Measurements from ENCODE around the gene GTF3C2.
A peak's percentile ranks its signal among the peaks of the same experiment; 100 is the strongest.
"Not testable (repeated sequence)": the region's sequence is repeated elsewhere in the genome, so short reads cannot be mapped to it uniquely, and the experiment has no call there.

The GTF3C2 gene

GRCh38 chr2:27305516-27305915, 51.0 kb downstream of the GTF3C2 start:
- Histone ChIP-seq H2AFZ (ENCODE audit: low read depth) (no peak overlapping the region), H3K79me2 (ENCODE audit: insufficient read depth, low read depth) (no peaks in the 10 kb centered on the region), H3K4me3 (IDR thresholded peaks at IDR 0.05; ENCODE audit: insufficient read depth, low read depth, low read length) (no peak overlapping the region), H3K27me3 (ENCODE audit: insufficient read depth, low read depth) (no peaks in the 10 kb centered on the region), H3K36me3 (ENCODE audit: insufficient read depth) (no peaks in the 10 kb centered on the region), H3K9ac (no peak overlapping the region), H3K27ac (no peak overlapping the region), H4K20me1 (ENCODE audit: insufficient read depth) (no peaks in the 10 kb centered on the region), H3K4me1 (ENCODE audit: low read depth, poor library complexity, severe bottlenecking) (peaks cover 7% of the 10 kb centered on the region), H3K4me2 (no peak overlapping the region)
- TF ChIP-seq, protein P1, sequence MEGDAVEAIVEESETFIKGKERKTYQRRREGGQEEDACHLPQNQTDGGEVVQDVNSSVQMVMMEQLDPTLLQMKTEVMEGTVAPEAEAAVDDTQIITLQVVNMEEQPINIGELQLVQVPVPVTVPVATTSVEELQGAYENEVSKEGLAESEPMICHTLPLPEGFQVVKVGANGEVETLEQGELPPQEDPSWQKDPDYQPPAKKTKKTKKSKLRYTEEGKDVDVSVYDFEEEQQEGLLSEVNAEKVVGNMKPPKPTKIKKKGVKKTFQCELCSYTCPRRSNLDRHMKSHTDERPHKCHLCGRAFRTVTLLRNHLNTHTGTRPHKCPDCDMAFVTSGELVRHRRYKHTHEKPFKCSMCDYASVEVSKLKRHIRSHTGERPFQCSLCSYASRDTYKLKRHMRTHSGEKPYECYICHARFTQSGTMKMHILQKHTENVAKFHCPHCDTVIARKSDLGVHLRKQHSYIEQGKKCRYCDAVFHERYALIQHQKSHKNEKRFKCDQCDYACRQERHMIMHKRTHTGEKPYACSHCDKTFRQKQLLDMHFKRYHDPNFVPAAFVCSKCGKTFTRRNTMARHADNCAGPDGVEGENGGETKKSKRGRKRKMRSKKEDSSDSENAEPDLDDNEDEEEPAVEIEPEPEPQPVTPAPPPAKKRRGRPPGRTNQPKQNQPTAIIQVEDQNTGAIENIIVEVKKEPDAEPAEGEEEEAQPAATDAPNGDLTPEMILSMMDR (conservative IDR thresholded peaks at IDR 0.05; ENCODE audit: low read depth, low read length): no peak

- Histone ChIP-seq H3K79me2 (ENCODE audit: insufficient read depth, low read depth) (no peaks in the 10 kb centered on the region), H3K27me3 (ENCODE audit: insufficient read depth, low read depth) (no peaks in the 10 kb centered on the region), H4K20me1 (ENCODE audit: insufficient read depth) (no peaks in the 10 kb centered on the region), H3K9ac (no peak overlapping the region), H3K4me2 (no peak overlapping the region), H3K27ac (no peak overlapping the region), H3K4me1 (ENCODE audit: low read depth, poor library complexity, severe bottlenecking) (peaks cover 7% of the 10 kb centered on the region), H3K36me3 (ENCODE audit: insufficient read depth) (no peaks in the 10 kb centered on the region), H3K4me3 (IDR thresholded peaks at IDR 0.05; ENCODE audit: insufficient read depth, low read depth, low read length) (no peak overlapping the region), H2AFZ (ENCODE audit: low read depth) (no peak overlapping the region)
- TF ChIP-seq, protein P1 (conservative IDR thresholded peaks at IDR 0.05; ENCODE audit: low read depth, low read length): no peak
Observed at GRCh38 chr2:27304488-27305240, 51.9 kb downstream of the GTF3C2 start.

GRCh38 chr2:27303093-27304025, 53.2 kb downstream of the GTF3C2 start:
- Histone ChIP-seq H3K4me3 (IDR thresholded peaks at IDR 0.05; ENCODE audit: insufficient read depth, low read depth, low read length) (peak overlapping the region; percentile 25), H3K79me2 (ENCODE audit: insufficient read depth, low read depth) (no peaks in the 10 kb centered on the region)
- TF ChIP-seq, protein P1 (conservative IDR thresholded peaks at IDR 0.05; ENCODE audit: low read depth, low read length): peak; percentile 80

GRCh38 chr2:27300606-27301005, 56.0 kb downstream of the GTF3C2 start:
- not testable (repeated sequence) for H3K4me3 ChIP-seq (IDR thresholded peaks at IDR 0.05; ENCODE audit: insufficient read depth, low read depth, low read length); H3K27me3 ChIP-seq (ENCODE audit: insufficient read depth, low read depth); H3K79me2 ChIP-seq (ENCODE audit: insufficient read depth, low read depth)

More at GRCh38 chr2:27303093-27304025, 53.2 kb downstream of the GTF3C2 start:
- Histone ChIP-seq H2AFZ (ENCODE audit: low read depth) (peak overlapping the region; percentile 99), H3K36me3 (ENCODE audit: insufficient read depth) (no peaks in the 10 kb centered on the region), H3K4me2 (peak overlapping the region; percentile 73), H3K27me3 (ENCODE audit: insufficient read depth, low read depth) (no peaks in the 10 kb centered on the region), H3K27ac (no peak overlapping the region; the same call in 1 of the 2 replicates), H3K4me1 (ENCODE audit: low read depth, poor library complexity, severe bottlenecking) (peaks cover 7% of the 10 kb centered on the region), H3K9ac (peak overlapping the region; percentile 56; the same call in 1 of the 2 replicates), H4K20me1 (ENCODE audit: insufficient read depth) (no peaks in the 10 kb centered on the region)

More at GRCh38 chr2:27300606-27301005, 56.0 kb downstream of the GTF3C2 start:
- not testable (repeated sequence) for H3K27ac ChIP-seq; H4K20me1 ChIP-seq (ENCODE audit: insufficient read depth); H3K4me1 ChIP-seq (ENCODE audit: low read depth, poor library complexity, severe bottlenecking); H3K4me2 ChIP-seq; H3K36me3 ChIP-seq (ENCODE audit: insufficient read depth); H3K9ac ChIP-seq; H2AFZ ChIP-seq (ENCODE audit: low read depth)
